BJ (cell line): ENCODE data around the gene RPUSD1. TPM values are rescaled to one million over a fixed set of nuclear protein-coding genes. Genes with fewer than 3 reads are reported as not detected.

ENCODE experiments used
- CTCF ChIA-PET: fragments of 350-600 bp; formaldehyde crosslinking; extraction: SDS; loops from one replicate; lab custom pipeline; 2021; ENCODE audit warnings: antibody characterized with exemption, inconsistent platforms; lab: Yijun Ruan, JAX
- POLR2A ChIA-PET: fragments of 300-600 bp; sonication (Branson Sonifier 250); formaldehyde crosslinking; extraction: SDS; loops from one replicate; lab custom pipeline; 2021; ENCODE audit warnings: antibody characterized with exemption; lab: Charles Lee
- DNase-seq: peaks from one replicate; pipeline ENCODE4 v3.0.0-alpha.2; 2011; ENCODE audit warnings: low read depth
- H3K27me3 ChIP-seq: 2 replicates; pipeline ENCODE4 v1.6.0; 2011; ENCODE audit warnings: low read length; ENCODE audit not compliant: control insufficient read depth, insufficient read depth
- H3K36me3 ChIP-seq: 2 replicates; pipeline ENCODE4 v1.5.1; 2011; ENCODE audit warnings: low read length; ENCODE audit not compliant: control insufficient read depth, insufficient read depth
- H3K4me3 ChIP-seq: 2 replicates; pipeline ENCODE4 v1.5.1; 2011; ENCODE audit warnings: low read depth, mild to moderate bottlenecking, control low read depth, low read length
- polyA plus RNA-seq: library from polyadenylated mRNA; depleted of rRNA; stranded (reverse); fragments of >200 nt; gene quantifications from 2 replicates; pipeline ENCODE4 v1.2.3, GENCODE V29; 2011
- TF ChIP-seq, protein P1 (sequence below): IDR thresholded peaks from 2 replicates; pipeline ENCODE4 v1.5.1; 2011; ENCODE audit warnings: low read depth, mild to moderate bottlenecking, control low read depth, inconsistent platforms, low read length, moderate library complexity; ENCODE audit not compliant: insufficient read depth

RPUSD1 gene
- polyA plus RNA-seq, 1 experiment = 24.7 TPM

GRCh38 chr16:761625-762513, 26.3 kb downstream of the RPUSD1 start:
- DNase-seq = no peak
- no peaks in the 10 kb centered on the region for H3K27me3 ChIP-seq
- ChIA-PET POLR2A (interaction anchor here (0.6 kb wide), 1 partner anchor 13 kb away, joined by 3 read pairs; no protein-coding TSS in a partner anchor), CTCF (interaction anchor here (1.2 to 1.5 kb wide), 4 partner anchors 11 to 50 kb away, joined by 3 to 5 read pairs (median 4); no protein-coding TSS in a partner anchor)
- TF ChIP-seq, protein P1, sequence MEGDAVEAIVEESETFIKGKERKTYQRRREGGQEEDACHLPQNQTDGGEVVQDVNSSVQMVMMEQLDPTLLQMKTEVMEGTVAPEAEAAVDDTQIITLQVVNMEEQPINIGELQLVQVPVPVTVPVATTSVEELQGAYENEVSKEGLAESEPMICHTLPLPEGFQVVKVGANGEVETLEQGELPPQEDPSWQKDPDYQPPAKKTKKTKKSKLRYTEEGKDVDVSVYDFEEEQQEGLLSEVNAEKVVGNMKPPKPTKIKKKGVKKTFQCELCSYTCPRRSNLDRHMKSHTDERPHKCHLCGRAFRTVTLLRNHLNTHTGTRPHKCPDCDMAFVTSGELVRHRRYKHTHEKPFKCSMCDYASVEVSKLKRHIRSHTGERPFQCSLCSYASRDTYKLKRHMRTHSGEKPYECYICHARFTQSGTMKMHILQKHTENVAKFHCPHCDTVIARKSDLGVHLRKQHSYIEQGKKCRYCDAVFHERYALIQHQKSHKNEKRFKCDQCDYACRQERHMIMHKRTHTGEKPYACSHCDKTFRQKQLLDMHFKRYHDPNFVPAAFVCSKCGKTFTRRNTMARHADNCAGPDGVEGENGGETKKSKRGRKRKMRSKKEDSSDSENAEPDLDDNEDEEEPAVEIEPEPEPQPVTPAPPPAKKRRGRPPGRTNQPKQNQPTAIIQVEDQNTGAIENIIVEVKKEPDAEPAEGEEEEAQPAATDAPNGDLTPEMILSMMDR = no peak
- no peak overlapping the region for H3K4me3 ChIP-seq
- no peaks in the 10 kb centered on the region for H3K36me3 ChIP-seq

- POLR2A ChIA-PET = interaction anchor here (0.5 kb wide), 1 partner anchor 47 kb away, joined by 18 read pairs; no protein-coding TSS in a partner anchor
- TF ChIP-seq, protein P1 = no peak
- Histone ChIP-seq H3K27me3 (no peaks in the 10 kb centered on the region), H3K36me3 (no peaks in the 10 kb centered on the region), H3K4me3 (no peak within 1 kb of the TSS)
- no peak for DNase-seq
- CTCF ChIA-PET = interaction anchor here (0.7 to 1.5 kb wide), 4 partner anchors 9 to 433 kb away, joined by 3 to 5 read pairs (median 3); partner anchors contain the start of gene CIAO3
Measured at GRCh38 chr16:760545-761343, 27.4 kb downstream of the RPUSD1 start, which contains the start of gene MSLN. MSLN (plus strand) TSS chr16:760734; CDS start chr16:762681, 1,947 bp downstream.

GRCh38 chr16:760065-760464, 28.1 kb downstream of the RPUSD1 start:
- CTCF ChIA-PET = interaction anchor here (0.7 to 1.5 kb wide), 4 partner anchors 9 to 434 kb away, joined by 3 to 5 read pairs (median 4); no protein-coding TSS in a partner anchor
- DNase-seq = no peak
- POLR2A ChIA-PET = interaction anchor here (0.5 kb wide), 1 partner anchor 47 kb away, joined by 18 read pairs; no protein-coding TSS in a partner anchor
- Histone ChIP-seq H3K36me3 (no peaks in the 10 kb centered on the region), H3K27me3 (no peaks in the 10 kb centered on the region), H3K4me3 (no peak overlapping the region)
- TF ChIP-seq, protein P1 = no peak

DNA sequence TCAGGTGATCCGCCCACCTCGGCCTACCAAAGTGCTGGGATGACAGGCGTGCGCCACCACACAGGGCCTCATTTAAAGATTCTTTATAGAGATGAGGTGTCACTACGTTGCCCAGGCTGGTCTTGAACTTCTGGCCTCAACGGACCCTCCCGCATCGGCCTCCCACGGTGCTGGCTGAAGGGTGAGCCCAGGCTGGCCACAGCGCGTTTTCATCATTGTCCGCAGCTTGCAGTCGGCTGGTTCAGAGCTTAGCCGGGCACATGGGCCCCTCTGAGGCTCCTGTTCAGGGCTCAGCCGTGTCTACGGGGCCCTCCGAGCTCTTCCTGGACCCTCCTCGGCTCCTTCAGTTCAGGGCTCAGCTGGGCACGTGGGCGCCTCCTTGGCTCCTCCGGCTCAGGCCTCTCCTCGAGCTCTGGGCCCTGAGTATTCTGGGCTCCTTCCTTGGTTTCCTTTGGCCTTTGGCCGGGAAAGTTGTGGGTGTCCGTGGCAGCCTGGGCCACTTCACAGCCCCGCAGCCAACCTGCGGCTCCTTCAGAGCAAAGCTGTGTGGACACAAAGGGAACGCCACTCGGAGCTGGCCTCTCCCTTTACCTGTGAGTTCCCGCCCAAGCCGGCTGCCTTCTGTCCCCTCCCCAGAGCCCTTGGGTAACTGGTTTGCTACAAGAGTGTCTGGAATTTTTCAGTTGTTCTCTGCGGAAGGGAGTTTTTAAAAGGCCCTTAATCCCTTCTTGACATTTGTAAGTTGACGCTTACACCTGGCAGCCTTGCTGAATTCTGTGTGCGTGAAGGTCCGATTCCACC, 28.9 kb downstream of the RPUSD1 start:
- DNase-seq = no peak
- ChIA-PET POLR2A (no interaction called here), CTCF (interaction anchor here (1.0 kb wide), 1 partner anchor 47 kb away, joined by 4 read pairs; no protein-coding TSS in a partner anchor)
- no peaks in the 10 kb centered on the region for H3K27me3 ChIP-seq
- H3K4me3 ChIP-seq = no peak overlapping the region
- H3K36me3 ChIP-seq = no peaks in the 10 kb centered on the region
- TF ChIP-seq, protein P1 = no peak
